GM13977 (cell line): Measurements from ENCODE around the gene METTL22.

Source experiments
- DNase-seq: peaks from one replicate; pipeline ENCODE4 v3.0.0; 2012; ENCODE audit warnings: low spot score
- in situ Hi-C: fragments of 300-500 bp; cut with MboI; formaldehyde crosslinking; loops from one replicate; pipeline ENCODE4 v1.12.0; 2022; ENCODE audit warnings: low sequenced_read_pairs, low pct_unique_long_range_greater_than_20kb, mixed read lengths, inconsistent platforms; ENCODE audit not compliant: unreplicated experiment
- TF ChIP-seq, protein P1 (sequence below): IDR thresholded peaks from 2 replicates; pipeline ENCODE4 v1.5.1; 2012; ENCODE audit warnings: mild to moderate bottlenecking, control low read depth; ENCODE audit not compliant: insufficient read depth; ENCODE audit errors: extremely low read depth, missing control alignments

Gene METTL22

DNA sequence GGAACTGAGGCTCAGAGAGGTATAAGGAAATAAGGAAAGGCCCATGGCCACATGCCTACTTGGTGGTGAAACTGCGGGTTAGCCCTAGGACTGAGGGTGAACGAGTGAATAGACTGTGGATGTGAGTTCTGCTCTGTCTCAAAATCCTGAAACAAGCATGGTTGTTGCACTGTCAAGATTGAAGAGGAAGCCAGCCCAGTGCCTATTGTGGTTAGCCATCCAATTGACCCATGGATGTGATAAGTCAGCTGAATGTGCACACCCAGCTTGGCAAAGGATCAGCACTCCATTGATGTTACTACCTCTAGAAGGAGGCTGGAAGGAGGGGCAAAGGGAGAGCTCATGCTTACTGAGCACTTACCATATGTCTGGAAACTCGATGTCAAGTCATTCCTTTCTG lies 35.6 kb upstream of the METTL22 start:
- TF ChIP-seq, protein P1, sequence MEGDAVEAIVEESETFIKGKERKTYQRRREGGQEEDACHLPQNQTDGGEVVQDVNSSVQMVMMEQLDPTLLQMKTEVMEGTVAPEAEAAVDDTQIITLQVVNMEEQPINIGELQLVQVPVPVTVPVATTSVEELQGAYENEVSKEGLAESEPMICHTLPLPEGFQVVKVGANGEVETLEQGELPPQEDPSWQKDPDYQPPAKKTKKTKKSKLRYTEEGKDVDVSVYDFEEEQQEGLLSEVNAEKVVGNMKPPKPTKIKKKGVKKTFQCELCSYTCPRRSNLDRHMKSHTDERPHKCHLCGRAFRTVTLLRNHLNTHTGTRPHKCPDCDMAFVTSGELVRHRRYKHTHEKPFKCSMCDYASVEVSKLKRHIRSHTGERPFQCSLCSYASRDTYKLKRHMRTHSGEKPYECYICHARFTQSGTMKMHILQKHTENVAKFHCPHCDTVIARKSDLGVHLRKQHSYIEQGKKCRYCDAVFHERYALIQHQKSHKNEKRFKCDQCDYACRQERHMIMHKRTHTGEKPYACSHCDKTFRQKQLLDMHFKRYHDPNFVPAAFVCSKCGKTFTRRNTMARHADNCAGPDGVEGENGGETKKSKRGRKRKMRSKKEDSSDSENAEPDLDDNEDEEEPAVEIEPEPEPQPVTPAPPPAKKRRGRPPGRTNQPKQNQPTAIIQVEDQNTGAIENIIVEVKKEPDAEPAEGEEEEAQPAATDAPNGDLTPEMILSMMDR: no peak
- no peak for DNase-seq
- in situ Hi-C loops: no loop called here

DNA sequence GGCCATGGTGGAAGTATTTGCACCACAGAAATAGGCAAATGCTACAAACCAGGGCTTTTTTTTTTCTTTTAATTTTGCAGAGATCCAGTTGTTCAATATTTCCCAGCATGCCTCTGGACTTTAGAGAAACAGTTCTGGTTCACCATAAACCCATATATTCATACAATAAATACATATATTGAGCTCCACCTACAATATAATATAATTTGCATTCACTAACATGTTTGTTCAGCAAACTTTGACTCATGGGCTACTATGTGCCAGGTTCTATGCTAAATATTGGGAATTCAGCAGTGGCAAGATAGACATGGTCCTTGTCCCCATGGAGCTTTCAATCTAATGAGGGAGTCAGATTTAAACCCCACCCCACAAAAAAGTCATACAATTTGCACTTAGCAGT lies 34.4 kb upstream of the METTL22 start:
- TF ChIP-seq, protein P1: no peak
- no peak for DNase-seq
- in situ Hi-C loops: no loop called here

DNA sequence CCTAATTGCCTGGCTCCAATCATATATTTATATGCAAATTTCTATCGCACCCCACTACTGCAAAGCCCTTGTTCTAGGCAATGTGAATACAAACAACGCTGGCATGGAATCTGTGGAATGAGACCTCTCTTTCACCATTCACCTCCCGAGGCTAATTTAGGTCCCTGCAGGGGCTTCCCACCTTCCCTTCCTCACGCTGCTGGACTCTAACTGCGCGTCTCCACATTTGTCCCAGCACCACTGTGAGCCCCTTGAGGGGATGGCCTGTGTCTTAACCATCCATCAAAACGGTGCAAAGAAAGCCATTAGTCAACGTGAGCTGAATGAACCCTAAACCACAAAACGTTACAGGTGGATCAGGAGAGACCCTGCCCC lies 32.8 kb upstream of the METTL22 start:
- in situ Hi-C loops: no loop called here
- TF ChIP-seq, protein P1: no peak
- no peak for DNase-seq

DNA sequence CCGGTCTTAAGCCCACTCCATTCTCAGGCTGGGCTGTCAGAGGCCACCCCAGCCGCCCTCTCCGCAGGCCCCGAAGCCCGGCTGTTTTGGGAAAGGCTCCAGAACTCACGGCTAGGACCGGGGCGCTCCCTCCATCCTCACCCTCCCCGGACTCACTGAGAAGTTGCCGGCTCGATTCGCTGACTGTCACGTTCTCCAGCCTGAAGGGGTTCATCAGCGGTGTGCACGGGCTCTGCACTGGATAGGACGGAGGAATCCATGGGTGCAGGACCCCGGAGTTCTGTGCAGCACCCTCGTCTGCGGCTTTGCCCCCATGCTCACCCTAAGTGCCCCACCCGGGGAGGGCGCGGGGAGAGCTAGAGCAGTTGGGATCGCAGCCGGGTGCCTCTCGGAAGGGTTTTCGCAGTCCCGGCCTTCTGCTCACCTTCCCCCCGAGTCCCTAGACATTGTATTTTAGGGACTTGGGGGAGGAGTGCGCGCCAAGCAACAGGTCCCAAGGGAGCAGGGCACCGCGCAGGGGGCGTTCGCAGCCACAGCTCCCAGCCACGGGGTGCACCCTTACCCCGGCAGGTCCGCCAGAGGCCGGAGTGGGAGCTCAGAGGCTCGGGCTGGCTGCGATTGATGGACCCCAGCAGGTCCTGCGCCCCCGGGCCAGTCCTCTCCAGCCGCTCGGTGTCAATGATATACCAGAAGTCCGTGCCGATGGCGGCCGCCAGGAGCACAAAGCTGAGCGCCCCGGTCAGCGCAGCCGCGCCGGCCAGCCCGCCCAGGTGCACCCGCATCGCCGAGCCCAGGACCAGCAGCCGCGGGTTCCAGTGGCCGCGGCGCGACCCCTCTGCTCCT lies 32.2 kb upstream of the METTL22 start:
- TF ChIP-seq, protein P1: no peak
- in situ Hi-C loops: no loop called here
- peak; percentile 39 for DNase-seq

DNA sequence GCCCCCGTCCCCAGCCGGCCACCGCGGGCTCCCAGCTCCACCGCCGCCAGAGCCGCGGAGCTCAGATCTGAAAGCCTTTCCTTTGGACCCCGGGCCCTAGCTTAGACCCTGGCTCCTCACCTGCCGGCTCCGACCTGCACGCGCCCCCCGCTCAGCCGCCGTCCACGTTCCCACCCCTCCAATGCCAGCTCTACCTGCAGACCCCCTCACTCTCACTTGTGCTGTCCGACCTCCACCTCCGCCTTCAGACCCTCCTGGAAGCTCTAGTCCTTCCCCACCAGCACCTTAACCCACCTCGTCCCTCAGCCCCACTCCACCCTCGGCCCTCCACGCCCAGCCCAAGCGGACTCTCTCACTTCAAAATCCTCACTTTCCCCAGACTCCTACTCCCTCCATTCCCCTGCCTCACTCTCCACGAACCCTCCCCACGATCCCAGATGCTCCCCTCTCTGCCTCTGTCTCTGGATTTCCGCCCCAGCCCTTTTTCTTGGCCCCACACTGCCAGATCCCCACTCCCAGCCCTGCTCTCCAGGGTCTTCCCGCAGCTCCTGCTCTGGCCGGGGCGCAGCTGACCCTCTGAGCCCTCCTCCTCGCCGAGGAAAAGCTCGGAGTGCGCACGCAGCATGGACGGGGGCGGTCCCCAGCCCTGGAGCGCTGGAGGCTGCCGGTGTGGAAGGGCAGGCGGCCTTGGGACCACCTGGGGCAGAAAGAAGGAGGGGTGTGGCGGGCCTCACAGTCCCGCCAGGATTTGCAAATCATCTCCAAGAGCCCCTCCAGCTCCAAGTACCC lies 31.4 kb upstream of the METTL22 start, which contains the start of gene TMEM114:
TMEM114 (minus strand) TSS at position 612 of the 789 bp plus-strand sequence. CDS start 673 bp downstream, outside the sequence.
- in situ Hi-C loops: no loop called here
- TF ChIP-seq, protein P1: no peak
- DNase-seq: peak; percentile 27

DNA sequence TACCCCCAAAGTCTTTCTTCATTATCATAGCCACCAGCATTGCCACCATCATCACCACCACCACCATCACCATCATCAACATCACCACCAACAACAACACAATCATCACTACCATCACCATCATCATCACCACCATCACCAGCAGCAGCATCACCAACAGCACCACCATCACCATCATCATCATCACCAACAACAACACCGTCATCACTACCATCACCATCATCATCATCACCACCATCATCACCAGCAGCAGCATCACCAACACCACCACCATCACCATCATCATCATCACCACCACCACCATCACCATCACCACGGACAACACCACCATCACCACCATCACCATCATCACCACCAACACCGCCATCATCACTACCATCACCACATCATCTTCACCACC lies 30.7 kb upstream of the METTL22 start:
- TF ChIP-seq, protein P1: no peak
- in situ Hi-C loops: no loop called here
- no peak for DNase-seq
